Sigmoid colon (tissue), 4 donors: ENCODE measurements around the gene SIX2.

Source experiments
- EP300 ChIP-seq, 4 donors: sonication (generic); formaldehyde crosslinking; IDR thresholded peaks; one replicate each; pipeline ENCODE4 v1.6.1; 2017; ENCODE audit warnings: antibody characterized with exemption in 4 of 4
- POLR2A ChIP-seq, 2 donors: fragments of 450-650 bp; IDR thresholded peaks; one replicate each; pipeline ENCODE4 v1.6.1; 2016; ENCODE audit warnings: antibody characterized with exemption in 2 of 2, mild to moderate bottlenecking in 2 of 2, moderate library complexity in 2 of 2
- POLR2AphosphoS5 ChIP-seq, 4 donors: sonication (generic); formaldehyde crosslinking; IDR thresholded peaks; one replicate each; pipeline ENCODE4 v1.6.1; 2017; ENCODE audit warnings: antibody characterized with exemption in 4 of 4
- TF ChIP-seq, protein P1 (sequence below), 4 experiments: fragments of 450-650 bp in 3 of 4; fragments of 200-600 bp in 1 of 4; IDR thresholded peaks; one replicate each; pipeline ENCODE4 v1.5.1; 2016 to 2019; ENCODE audit warnings: antibody characterized with exemption in 4 of 4, mild to moderate bottlenecking in 3 of 4, moderate library complexity in 2 of 4

DNA sequence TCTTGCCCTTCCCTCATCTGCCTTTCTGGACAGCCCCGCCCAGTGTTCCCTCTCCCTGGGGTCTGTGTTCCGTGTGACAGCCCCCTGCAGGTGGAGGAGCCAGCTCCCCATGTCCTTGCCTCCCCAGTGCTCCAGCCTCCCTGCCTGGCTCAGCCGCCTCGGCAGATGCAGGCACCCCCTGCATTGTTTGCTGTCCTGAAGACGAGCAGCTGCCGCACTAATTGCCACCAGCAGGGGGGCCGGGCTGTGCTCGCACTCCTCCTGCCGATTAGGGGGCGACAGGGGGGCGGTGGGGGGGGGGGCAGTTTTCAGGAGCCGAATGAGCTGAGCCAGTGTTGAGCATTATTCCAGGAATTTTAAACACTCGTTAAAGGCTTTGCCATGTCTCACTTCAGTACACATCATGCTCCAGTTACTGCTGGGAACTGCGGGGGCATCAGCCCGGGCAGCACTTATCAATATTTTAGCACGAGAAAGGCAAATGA lies 44.5 kb downstream of the SIX2 start:
- TF ChIP-seq POLR2AphosphoS5 (IDR thresholded peaks at IDR 0.05) = no peak
- no peak for TF ChIP-seq POLR2A (IDR thresholded peaks at IDR 0.05)
- TF ChIP-seq, protein P1, sequence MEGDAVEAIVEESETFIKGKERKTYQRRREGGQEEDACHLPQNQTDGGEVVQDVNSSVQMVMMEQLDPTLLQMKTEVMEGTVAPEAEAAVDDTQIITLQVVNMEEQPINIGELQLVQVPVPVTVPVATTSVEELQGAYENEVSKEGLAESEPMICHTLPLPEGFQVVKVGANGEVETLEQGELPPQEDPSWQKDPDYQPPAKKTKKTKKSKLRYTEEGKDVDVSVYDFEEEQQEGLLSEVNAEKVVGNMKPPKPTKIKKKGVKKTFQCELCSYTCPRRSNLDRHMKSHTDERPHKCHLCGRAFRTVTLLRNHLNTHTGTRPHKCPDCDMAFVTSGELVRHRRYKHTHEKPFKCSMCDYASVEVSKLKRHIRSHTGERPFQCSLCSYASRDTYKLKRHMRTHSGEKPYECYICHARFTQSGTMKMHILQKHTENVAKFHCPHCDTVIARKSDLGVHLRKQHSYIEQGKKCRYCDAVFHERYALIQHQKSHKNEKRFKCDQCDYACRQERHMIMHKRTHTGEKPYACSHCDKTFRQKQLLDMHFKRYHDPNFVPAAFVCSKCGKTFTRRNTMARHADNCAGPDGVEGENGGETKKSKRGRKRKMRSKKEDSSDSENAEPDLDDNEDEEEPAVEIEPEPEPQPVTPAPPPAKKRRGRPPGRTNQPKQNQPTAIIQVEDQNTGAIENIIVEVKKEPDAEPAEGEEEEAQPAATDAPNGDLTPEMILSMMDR (IDR thresholded peaks at IDR 0.05) = no peak
- no peak for TF ChIP-seq EP300 (IDR thresholded peaks at IDR 0.05)
